Measurements from ENCODE around the gene SEPTIN11.

Gene SEPTIN11

DNA sequence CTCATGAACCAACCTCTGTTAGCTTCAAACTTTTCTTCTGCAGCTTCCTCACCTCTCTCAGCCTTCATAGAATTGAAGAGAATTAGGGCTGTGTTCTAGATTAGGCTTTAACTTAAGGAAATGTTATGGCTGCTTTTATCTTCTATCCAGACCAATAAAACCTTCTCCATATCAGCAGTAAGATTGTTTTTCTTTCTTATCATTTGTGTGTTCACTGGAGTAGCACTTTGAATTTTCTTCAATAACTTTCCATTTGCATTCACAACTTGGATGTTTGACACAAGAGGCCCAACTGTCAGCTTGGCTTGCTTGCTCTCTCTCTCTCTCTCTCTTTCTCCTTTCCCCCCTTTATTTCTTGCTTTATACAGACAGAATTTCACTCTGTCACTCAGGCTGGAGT is 28.8 kb upstream of the SEPTIN11 start:
- DNase-seq, result no peak
- H3K27me3 ChIP-seq, result no peaks in the 10 kb centered on the region
- no peaks in the 10 kb centered on the region for H3K9me3 ChIP-seq
- intact Hi-C loops (cut with DNase I; ENCODE audit: low total_unique reads), result no loop called here
- H3K27ac ChIP-seq, result no peak overlapping the region
- no peak overlapping the region for H3K4me3 ChIP-seq
- peaks cover 0 to under 1% (median 0%) of the 10 kb centered on the region in 4 donors for H3K4me1 ChIP-seq
- no peak for TF ChIP-seq CTCF (IDR thresholded peaks at IDR 0.05)
- no peaks in the 10 kb centered on the region for H3K36me3 ChIP-seq

- H3K27ac ChIP-seq, result no peak overlapping the region
- no peaks in the 10 kb centered on the region for H3K36me3 ChIP-seq
- H3K4me1 ChIP-seq, result no peaks in the 10 kb centered on the region
- H3K9me3 ChIP-seq, result no peaks in the 10 kb centered on the region
- no peak for DNase-seq
- H3K4me3 ChIP-seq, result no peak overlapping the region
- TF ChIP-seq CTCF (IDR thresholded peaks at IDR 0.05), result no peak
- H3K27me3 ChIP-seq, result no peaks in the 10 kb centered on the region
- intact Hi-C loops (cut with DNase I; ENCODE audit: low total_unique reads), result no loop called here
These were observed 25.8 kb upstream of the SEPTIN11 start for GRCh38 chr4:76923619-76924357.

DNA sequence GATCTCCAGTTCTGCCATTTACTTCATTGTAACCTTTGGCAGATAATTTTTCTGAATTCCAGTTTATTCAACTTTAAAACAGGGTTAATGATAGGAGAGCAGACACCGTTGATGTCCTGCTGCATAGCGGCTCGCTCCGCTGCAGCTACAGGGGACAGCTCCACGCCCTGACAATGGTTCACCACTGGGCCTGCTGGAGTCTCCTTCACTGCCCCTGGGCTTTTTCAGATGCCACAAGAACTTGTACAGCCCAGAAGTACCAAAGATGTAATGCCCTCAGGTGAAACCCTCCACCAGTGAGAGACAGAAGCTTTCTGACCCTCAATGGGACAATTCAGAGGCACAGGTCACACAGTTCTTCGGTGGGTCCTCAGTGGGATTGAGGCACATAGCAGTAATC is 22.7 kb upstream of the SEPTIN11 start:
- Histone ChIP-seq H3K27ac (no peak overlapping the region), H3K36me3 (no peaks in the 10 kb centered on the region), H3K4me1 (no peaks in the 10 kb centered on the region), H3K9me3 (no peaks in the 10 kb centered on the region), H3K27me3 (no peaks in the 10 kb centered on the region), H3K4me3 (no peak overlapping the region)
- no peak for DNase-seq
- no peak for TF ChIP-seq CTCF (IDR thresholded peaks at IDR 0.05)
- intact Hi-C loops (cut with DNase I; ENCODE audit: low total_unique reads), result no loop called here

GRCh38 chr4:76930685-76931084 is 18.9 kb upstream of the SEPTIN11 start:
- Histone ChIP-seq H3K36me3 (no peaks in the 10 kb centered on the region), H3K4me1 (no peaks in the 10 kb centered on the region), H3K27ac (no peak overlapping the region), H3K4me3 (no peak overlapping the region), H3K27me3 (no peaks in the 10 kb centered on the region), H3K9me3 (no peaks in the 10 kb centered on the region)
- TF ChIP-seq CTCF (IDR thresholded peaks at IDR 0.05), result no peak
- intact Hi-C loops (cut with DNase I; ENCODE audit: low total_unique reads), result no loop called here
- no peak for DNase-seq

GRCh38 chr4:76931087-76931486 is 18.5 kb upstream of the SEPTIN11 start:
- no peak for TF ChIP-seq CTCF (IDR thresholded peaks at IDR 0.05)
- DNase-seq, result no peak
- Histone ChIP-seq H3K4me3 (no peak overlapping the region), H3K27ac (no peak overlapping the region), H3K27me3 (no peaks in the 10 kb centered on the region), H3K4me1 (no peaks in the 10 kb centered on the region), H3K36me3 (no peaks in the 10 kb centered on the region), H3K9me3 (no peaks in the 10 kb centered on the region)
- intact Hi-C loops (cut with DNase I; ENCODE audit: low total_unique reads), result no loop called here
